Erythroblast (primary cell): ENCODE measurements around the gene NOXA1.

Experiments
- DNase-seq, 2 experiments: peaks; one replicate each; lab custom pipeline; 2025; lab: John Stamatoyannopoulos, UW
- GATA1 ChIP-seq: IDR thresholded peaks from 2 replicates; pipeline ENCODE4 v1.6.1; 2011; ENCODE audit warnings: low read depth, mild to moderate bottlenecking, control low read depth, low read length, moderate library complexity
- POLR2A ChIP-seq: IDR thresholded peaks from 2 replicates; pipeline ENCODE4 v1.6.1; 2011; ENCODE audit warnings: mild to moderate bottlenecking, low read length

Gene NOXA1

DNA sequence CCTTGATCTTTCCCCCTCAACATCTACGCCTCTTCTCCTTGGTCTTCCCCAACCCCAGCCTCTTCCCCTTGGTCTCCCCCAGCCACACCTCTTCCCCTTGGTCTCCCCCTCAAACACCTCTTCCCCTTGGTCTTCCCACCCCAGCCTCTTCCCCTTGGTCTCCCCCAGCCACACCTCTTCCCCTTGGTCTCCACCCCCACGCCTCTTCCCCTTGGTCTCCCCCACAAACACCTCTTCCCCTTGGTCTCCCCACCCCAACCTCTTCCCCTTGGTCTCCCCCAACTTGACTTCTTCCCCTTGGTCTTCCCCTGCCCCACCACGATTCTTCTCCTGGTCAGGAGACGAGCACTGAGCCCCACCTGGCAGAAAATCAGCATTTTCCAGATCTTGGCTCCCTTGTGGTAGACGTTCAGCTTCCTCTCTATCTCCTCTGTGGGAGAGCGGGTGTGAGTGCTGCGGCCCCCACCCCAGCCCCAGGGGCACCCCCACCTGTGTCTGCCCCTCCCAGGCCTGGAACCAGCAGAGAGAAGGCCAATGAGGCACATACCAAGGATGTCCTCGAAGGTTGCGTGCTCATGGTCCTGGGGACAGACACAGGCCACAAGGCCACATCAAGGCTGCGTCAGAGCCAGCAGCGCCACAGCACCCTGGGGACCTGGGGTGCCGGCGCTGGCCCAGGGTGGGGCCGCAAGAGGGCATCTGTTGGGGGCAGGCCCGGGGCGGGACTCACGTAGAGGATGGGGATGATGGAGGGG lies 29.0 kb downstream of the NOXA1 start:
- DNase-seq: no peak
- no peak for TF ChIP-seq GATA1
- TF ChIP-seq POLR2A: no peak

- no peak for TF ChIP-seq GATA1
- no peak for TF ChIP-seq POLR2A
- no peak for DNase-seq
Observed at GRCh38 chr9:137452761-137453642, 29.8 kb downstream of the NOXA1 start.

- DNase-seq: peak; percentile 73 to 77
- TF ChIP-seq POLR2A (no peak), GATA1 (no peak)
Observed at GRCh38 chr9:137453643-137454081, 30.5 kb downstream of the NOXA1 start.

- TF ChIP-seq GATA1: no peak
- TF ChIP-seq POLR2A: no peak
- peak; percentile 69 to 72 for DNase-seq
Observed at GRCh38 chr9:137454145-137454596, 31.0 kb downstream of the NOXA1 start.

DNA sequence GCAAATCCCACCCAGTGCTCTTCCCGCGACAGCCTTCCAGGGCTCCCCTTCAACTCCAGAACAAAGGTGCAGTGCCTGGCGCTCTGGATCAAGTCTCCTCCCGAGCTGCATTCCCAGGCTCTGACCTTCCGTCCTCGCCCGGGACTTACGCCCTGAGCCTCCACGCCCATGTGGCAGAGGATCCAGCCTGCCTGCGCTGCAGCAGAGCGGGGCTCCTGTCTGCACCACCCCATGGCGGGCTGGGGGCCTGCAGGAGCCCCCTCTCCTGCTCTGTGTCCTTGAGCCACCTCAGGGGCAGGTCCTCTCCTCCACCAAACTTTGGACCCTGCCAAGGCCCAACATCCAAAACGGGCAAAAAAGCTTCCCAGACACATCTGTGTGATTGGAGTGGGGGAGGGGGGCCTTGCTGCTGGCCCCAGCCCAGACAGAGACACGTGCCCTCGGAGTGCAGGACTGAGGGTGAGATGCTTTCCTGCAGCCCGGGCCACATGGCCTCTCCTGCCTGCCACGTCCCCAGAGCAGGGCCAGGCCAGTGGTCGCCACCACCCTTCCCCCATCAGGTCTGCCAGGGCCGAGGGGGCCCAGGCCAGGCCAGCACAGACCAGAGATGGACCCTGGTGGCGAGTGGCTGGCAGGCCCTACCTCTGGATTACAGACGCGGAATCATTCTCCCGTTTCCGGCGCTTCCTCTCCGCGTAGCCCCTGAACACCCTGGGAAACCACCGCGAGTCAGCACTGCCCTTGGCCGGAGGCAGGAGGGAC lies 31.6 kb downstream of the NOXA1 start:
- peak in 1 of 2 experiments; percentile 53 for DNase-seq

GRCh38 chr9:137455359-137455991 lies 32.3 kb downstream of the NOXA1 start:
- TF ChIP-seq GATA1: no peak
- no peak for TF ChIP-seq POLR2A
- peak in 1 of 2 experiments; percentile 37 for DNase-seq

More for the DNA sequence above, 31.6 kb downstream of the NOXA1 start:
- TF ChIP-seq GATA1: no peak
- TF ChIP-seq POLR2A: no peak

- TF ChIP-seq GATA1 (no peak), POLR2A (no peak)
- no peak for DNase-seq
Observed at GRCh38 chr9:137456061-137456863, 33.1 kb downstream of the NOXA1 start.

- no peak for TF ChIP-seq POLR2A
- TF ChIP-seq GATA1: no peak
- no peak for DNase-seq
Observed at GRCh38 chr9:137456864-137457405, 33.7 kb downstream of the NOXA1 start.

- no peak for DNase-seq
Observed at GRCh38 chr9:137457406-137458193, 34.4 kb downstream of the NOXA1 start.

GRCh38 chr9:137458194-137459151 lies 35.3 kb downstream of the NOXA1 start:
- DNase-seq: peak; percentile 67 to 82
- no peak for TF ChIP-seq POLR2A
- TF ChIP-seq GATA1: no peak

More at GRCh38 chr9:137457406-137458193, 34.4 kb downstream of the NOXA1 start:
- TF ChIP-seq GATA1: no peak
- no peak for TF ChIP-seq POLR2A
